ENCODE data around the gene KCNQ5.

DNA sequence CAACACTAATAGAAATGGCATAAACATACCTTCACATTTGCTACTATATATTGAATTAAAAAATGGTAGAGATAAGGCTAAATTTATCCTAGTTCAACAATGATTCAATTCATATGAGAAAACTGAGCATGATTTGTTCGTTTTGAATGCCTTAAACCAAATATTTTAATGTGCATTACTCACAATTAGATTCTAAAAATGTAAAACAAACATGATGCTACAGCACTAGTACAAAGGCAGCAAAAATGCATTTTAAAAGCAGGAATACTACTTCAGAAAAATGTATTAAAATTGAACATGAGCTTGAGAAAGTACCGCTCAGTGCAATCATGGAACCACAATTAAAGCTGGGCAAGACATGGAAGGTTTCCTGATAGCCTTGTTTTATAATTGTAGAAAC, 195.3 kb downstream of the KCNQ5 start:
- TF ChIP-seq, protein P1, sequence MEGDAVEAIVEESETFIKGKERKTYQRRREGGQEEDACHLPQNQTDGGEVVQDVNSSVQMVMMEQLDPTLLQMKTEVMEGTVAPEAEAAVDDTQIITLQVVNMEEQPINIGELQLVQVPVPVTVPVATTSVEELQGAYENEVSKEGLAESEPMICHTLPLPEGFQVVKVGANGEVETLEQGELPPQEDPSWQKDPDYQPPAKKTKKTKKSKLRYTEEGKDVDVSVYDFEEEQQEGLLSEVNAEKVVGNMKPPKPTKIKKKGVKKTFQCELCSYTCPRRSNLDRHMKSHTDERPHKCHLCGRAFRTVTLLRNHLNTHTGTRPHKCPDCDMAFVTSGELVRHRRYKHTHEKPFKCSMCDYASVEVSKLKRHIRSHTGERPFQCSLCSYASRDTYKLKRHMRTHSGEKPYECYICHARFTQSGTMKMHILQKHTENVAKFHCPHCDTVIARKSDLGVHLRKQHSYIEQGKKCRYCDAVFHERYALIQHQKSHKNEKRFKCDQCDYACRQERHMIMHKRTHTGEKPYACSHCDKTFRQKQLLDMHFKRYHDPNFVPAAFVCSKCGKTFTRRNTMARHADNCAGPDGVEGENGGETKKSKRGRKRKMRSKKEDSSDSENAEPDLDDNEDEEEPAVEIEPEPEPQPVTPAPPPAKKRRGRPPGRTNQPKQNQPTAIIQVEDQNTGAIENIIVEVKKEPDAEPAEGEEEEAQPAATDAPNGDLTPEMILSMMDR (IDR thresholded peaks at IDR 0.05; ENCODE audit: insufficient read depth, low read length, poor library complexity, severe bottlenecking): no peak
- TF ChIP-seq EZH2phosphoT487 (conservative IDR thresholded peaks at IDR 0.05; ENCODE audit: low read length): no peak

Data from SU-DHL-6 (cell line).